ENCODE measurements around the gene QRFP.

Gene QRFP

GRCh38 chr9:130908878-130909355 is 12.3 kb upstream of the QRFP start:
- Histone ChIP-seq H3K27ac (ENCODE audit: low read length) (no peak overlapping the region), H3K27me3 (ENCODE audit: low read depth, low read length) (no peaks in the 10 kb centered on the region), H3K79me2 (ENCODE audit: low read length) (no peaks in the 10 kb centered on the region), H3K36me3 (replicated peaks; ENCODE audit: low read depth, low read length) (no peaks in the 10 kb centered on the region), H2AFZ (ENCODE audit: low read depth, low read length) (no peak overlapping the region), H3K4me1 (ENCODE audit: low read length) (no peaks in the 10 kb centered on the region), H3K4me2 (ENCODE audit: low read length) (no peak overlapping the region), H3K9ac (ENCODE audit: low read length) (no peak overlapping the region), H3K4me3 (ENCODE audit: low read length) (no peak overlapping the region), H4K20me1 (ENCODE audit: insufficient read depth, low read length) (no peaks in the 10 kb centered on the region), H3K9me3 (ENCODE audit: insufficient read depth, low read length) (no peaks in the 10 kb centered on the region)
- no peak for TF ChIP-seq CTCF (IDR thresholded peaks at IDR 0.05; ENCODE audit: low read depth, low read length)
- TF ChIP-seq EZH2phosphoT487 (IDR thresholded peaks at IDR 0.05; ENCODE audit: low read depth): no peak

GRCh38 chr9:130908146-130908877 is 11.7 kb upstream of the QRFP start:
- Histone ChIP-seq H3K9me3 (ENCODE audit: insufficient read depth, low read length) (no peaks in the 10 kb centered on the region), H3K9ac (ENCODE audit: low read length) (no peak overlapping the region), H3K4me2 (ENCODE audit: low read length) (no peak overlapping the region), H3K4me3 (ENCODE audit: low read length) (no peak overlapping the region), H2AFZ (ENCODE audit: low read depth, low read length) (no peak overlapping the region), H3K27me3 (ENCODE audit: low read depth, low read length) (no peaks in the 10 kb centered on the region), H3K36me3 (replicated peaks; ENCODE audit: low read depth, low read length) (no peaks in the 10 kb centered on the region), H4K20me1 (ENCODE audit: insufficient read depth, low read length) (no peaks in the 10 kb centered on the region), H3K79me2 (ENCODE audit: low read length) (no peaks in the 10 kb centered on the region), H3K27ac (ENCODE audit: low read length) (no peak overlapping the region), H3K4me1 (ENCODE audit: low read length) (no peaks in the 10 kb centered on the region)
- TF ChIP-seq CTCF (IDR thresholded peaks at IDR 0.05; ENCODE audit: low read depth, low read length): no peak
- TF ChIP-seq EZH2phosphoT487 (IDR thresholded peaks at IDR 0.05; ENCODE audit: low read depth): no peak

- Histone ChIP-seq H3K4me3 (ENCODE audit: low read length) (no peak overlapping the region), H3K27me3 (ENCODE audit: low read depth, low read length) (peaks cover 12% of the 10 kb centered on the region; the same call in 1 of the 2 replicates), H3K79me2 (ENCODE audit: low read length) (no peaks in the 10 kb centered on the region), H3K27ac (ENCODE audit: low read length) (no peak overlapping the region), H2AFZ (ENCODE audit: low read depth, low read length) (no peak overlapping the region), H3K4me2 (ENCODE audit: low read length) (no peak overlapping the region), H3K4me1 (ENCODE audit: low read length) (no peaks in the 10 kb centered on the region), H3K36me3 (replicated peaks; ENCODE audit: low read depth, low read length) (no peaks in the 10 kb centered on the region), H4K20me1 (ENCODE audit: insufficient read depth, low read length) (no peaks in the 10 kb centered on the region), H3K9ac (ENCODE audit: low read length) (no peak overlapping the region), H3K9me3 (ENCODE audit: insufficient read depth, low read length) (no peaks in the 10 kb centered on the region)
- TF ChIP-seq EZH2phosphoT487 (IDR thresholded peaks at IDR 0.05; ENCODE audit: low read depth): no peak
- TF ChIP-seq CTCF (IDR thresholded peaks at IDR 0.05; ENCODE audit: low read depth, low read length): no peak
These were observed 10.3 kb upstream of the QRFP start for GRCh38 chr9:130906735-130907416.
